GM19395 (cell line): ENCODE results near the gene AGO3.
"Not testable (repeated sequence)": the region's sequence is repeated elsewhere in the genome, so short reads cannot be mapped to it uniquely, and the experiment has no call there.

Experiments
- ATAC-seq: cut with Tn5 transposase; IDR thresholded peaks from one replicate; pipeline ENCODE4 v1.9.1; 2021; ENCODE audit warnings: mild to moderate bottlenecking, moderate library complexity; ENCODE audit not compliant: unreplicated experiment

AGO3 gene

GRCh38 chr1:36006941-36007500 is 76.1 kb downstream of the AGO3 start:
- no peak for ATAC-seq

- ATAC-seq = no peak
Observed at GRCh38 chr1:36007741-36008140, 76.8 kb downstream of the AGO3 start.

DNA sequence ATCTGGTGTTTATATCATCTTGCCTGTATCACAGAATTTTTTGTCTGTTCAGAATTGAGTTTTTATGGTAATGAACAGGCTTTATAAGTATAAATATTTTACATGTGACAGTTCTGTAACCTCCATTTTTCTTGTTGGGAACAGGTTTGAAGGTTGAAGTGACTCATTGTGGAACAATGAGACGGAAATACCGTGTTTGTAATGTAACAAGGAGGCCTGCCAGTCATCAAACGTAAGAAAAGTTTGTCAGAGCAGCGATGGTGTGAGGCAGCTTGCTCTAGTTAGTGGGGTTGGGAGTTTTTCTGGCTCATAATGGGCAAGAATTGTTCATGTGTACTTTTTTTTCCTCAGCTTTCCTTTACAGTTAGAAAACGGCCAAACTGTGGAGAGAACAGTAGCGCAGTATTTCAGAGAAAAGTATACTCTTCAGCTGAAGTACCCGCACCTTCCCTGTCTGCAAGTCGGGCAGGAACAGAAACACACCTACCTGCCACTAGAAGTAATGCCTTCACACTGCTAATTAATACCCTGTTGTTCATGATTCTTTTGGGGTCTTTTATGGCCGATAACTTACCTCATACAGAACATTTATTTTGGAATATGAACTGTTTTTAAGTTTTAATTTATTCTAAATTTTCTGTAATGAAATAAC is 77.8 kb downstream of the AGO3 start:
- ATAC-seq = no peak

DNA sequence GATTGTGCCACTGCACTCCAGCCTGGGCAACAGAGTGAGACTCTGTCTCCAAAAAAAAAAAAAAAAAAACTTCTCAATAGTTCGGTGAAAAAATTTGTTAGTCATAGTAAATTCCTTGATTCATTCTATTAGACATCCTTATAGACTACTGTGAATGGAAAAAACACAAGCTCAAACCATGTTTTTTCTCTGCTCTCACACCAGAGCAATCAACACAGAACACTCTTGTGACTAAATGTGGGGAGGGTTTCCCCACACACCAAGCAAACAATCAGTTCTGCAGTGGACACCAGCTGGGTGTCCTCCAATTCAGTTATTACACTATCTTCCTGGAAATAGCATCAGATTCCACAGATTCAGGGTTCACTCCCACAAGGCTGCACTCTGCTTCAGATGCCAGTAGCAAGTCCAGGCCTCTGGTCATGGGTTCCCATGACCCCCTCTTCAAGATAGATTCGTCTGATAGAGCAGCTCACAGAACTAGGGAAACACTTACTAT is 83.9 kb downstream of the AGO3 start:
- ATAC-seq = no peak

- no peak for ATAC-seq
Observed at GRCh38 chr1:36016686-36017085, 85.8 kb downstream of the AGO3 start.

- no peak for ATAC-seq
Observed at GRCh38 chr1:36023098-36023769, 92.3 kb downstream of the AGO3 start.

- not testable (repeated sequence) for ATAC-seq
Observed at GRCh38 chr1:36024024-36024423, 93.1 kb downstream of the AGO3 start.

GRCh38 chr1:36024847-36025246 is 93.9 kb downstream of the AGO3 start:
- ATAC-seq = no peak

- no peak for ATAC-seq
Observed at GRCh38 chr1:36027766-36028165, 96.9 kb downstream of the AGO3 start.

- ATAC-seq = no peak
Observed at GRCh38 chr1:36031441-36031840, 100.5 kb downstream of the AGO3 start.

GRCh38 chr1:36034692-36035091 is 103.8 kb downstream of the AGO3 start:
- no peak for ATAC-seq

GRCh38 chr1:36035154-36035553 is 104.2 kb downstream of the AGO3 start:
- no peak for ATAC-seq

DNA sequence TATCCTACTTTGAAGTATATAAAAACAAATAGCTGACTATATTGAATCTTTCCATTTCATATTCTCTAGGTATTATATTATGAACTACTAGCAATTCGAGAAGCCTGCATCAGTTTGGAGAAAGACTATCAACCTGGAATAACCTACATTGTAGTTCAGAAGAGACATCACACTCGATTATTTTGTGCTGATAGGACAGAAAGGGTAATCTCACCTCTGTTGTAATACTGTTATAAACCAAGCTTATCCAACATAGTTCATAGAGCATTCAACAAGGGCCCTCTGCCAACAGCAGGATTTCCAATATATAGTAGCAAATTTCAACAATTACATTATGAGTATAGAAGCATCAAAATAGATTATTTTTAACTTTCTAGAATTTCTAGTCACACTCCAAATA is 109.3 kb downstream of the AGO3 start:
- no peak for ATAC-seq

- no peak for ATAC-seq
Observed at GRCh38 chr1:36051821-36052220, 120.9 kb downstream of the AGO3 start.

GRCh38 chr1:36053978-36054377 is 123.1 kb downstream of the AGO3 start:
- no peak for ATAC-seq

DNA sequence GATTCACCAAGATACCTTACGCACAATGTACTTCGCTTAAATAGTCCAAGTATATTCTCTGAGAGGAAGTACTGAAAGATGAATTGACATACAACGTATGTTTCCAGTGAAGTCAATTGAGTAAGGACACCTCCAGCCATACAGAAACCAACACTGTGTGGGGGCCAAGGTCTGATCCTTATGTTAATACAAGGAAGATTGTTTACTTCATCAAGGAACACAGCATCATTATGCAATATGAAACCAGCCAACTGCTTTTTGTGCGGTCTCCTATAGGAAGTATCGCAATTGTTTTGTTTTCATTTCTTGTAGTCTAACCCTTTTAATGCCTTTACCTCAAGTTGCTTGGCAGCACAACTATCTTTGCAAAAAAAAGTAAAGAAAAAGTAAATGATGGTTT is 124.8 kb downstream of the AGO3 start:
- no peak for ATAC-seq

DNA sequence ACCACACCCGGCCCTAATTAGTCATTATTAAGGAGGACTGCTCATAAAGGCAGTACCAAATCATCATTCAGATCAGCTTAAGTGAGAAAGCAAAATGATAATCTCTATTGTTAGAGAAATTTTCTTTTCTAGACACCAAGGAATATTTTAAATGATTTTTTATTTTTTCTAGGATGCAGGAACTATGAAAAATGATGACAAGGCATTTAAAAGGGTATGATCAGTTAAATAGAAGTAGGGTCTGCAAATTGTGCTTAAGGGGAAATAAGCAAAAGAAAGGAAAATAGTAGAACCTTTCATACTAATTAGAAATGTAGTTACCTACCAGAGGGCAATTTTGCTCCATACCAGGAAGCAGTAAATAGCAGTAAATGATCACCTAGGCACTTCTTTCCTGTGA is 131.4 kb downstream of the AGO3 start:
- ATAC-seq = no peak

DNA sequence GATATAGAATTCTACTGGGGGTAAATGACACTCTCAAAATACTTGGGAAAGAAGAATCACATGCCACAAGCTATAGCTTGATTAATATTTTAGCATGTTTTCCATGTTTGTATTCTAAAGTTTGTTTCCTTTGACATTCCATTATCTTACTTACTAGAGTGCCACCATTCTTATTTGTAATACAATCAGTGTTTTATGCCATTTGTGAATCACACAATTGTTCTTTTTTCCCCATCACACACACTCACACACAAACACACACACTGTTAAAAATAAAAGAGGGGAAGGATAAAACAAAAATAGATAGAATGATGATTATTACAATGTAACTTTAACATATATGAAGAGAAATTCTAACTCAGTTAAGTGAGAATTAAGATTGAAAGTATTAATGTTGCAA is 137.0 kb downstream of the AGO3 start:
- no peak for ATAC-seq

DNA sequence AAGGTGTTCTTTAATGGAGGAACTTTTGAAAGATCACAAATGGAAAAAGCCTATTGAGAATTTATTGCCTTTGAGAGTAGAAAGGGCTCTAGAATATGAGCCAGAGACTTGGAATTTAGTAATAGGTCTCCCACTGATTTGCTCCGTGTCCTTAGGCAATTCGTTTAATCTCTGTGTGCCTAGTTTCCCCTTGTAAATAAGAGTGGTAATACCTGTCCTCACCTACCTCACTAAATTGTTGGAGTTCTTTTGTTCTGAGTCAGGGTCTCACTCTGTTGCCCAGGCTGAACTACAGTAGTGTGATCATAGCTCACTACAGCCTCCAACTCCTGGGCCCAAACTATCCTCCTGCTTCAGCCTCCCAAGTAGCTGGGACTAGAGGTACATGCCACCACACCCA is 138.0 kb downstream of the AGO3 start:
- no peak for ATAC-seq

GRCh38 chr1:36070349-36070748 is 139.4 kb downstream of the AGO3 start:
- ATAC-seq = no peak

GRCh38 chr1:36076979-36077573 is 146.2 kb downstream of the AGO3 start:
- ATAC-seq = no peak

- ATAC-seq = no peak
Observed at GRCh38 chr1:36080236-36080635, 149.3 kb downstream of the AGO3 start.
